ENCODE measurements around the gene LAMB1. TPM values are rescaled to one million over a fixed set of nuclear protein-coding genes. Genes with fewer than 3 reads are reported as not detected.

The LAMB1 gene
- total RNA-seq, 1 experiment from 2014 or later = 431 TPM

DNA sequence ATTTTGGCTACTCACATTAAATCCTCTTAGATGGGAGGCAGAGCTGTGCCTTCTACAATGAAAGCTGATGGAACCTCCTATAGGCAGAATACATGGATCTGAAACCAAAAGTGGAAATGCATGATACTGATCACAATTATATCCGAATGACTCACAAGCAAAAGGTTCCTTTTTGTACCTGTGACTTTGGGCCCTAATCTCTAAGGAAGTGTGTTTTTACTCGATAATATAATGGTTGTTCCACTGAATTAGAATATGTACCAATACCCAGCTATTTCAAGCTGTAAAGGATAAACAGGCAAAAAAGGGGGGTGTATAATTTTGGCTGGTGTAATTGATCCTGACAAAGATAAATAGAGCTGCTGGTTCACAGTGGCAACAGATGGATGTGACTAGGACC is 17.6 kb upstream of the LAMB1 start:
- Histone ChIP-seq H3K4me3 (ENCODE audit: low read depth, low read length) (no peak overlapping the region), H3K4me1 (peaks cover 24% of the 10 kb centered on the region), H3K9me3 (no peaks in the 10 kb centered on the region), H3K27me3 (replicated peaks; ENCODE audit: control insufficient read depth, insufficient read depth, low read length) (no peaks in the 10 kb centered on the region), H3K36me3 (ENCODE audit: control insufficient read depth, insufficient read depth, low read length) (no peaks in the 10 kb centered on the region)
- Mint-ChIP-seq H3K9me3 (ENCODE audit: unreplicated experiment) (no peaks in the 10 kb centered on the region), H3K4me1 (ENCODE audit: low read depth, unreplicated experiment) (peaks cover 11% of the 10 kb centered on the region), H3K27me3 (ENCODE audit: insufficient read depth, unreplicated experiment) (no peaks in the 10 kb centered on the region), H3K4me3 (ENCODE audit: unreplicated experiment) (no peak overlapping the region), H3K36me3 (ENCODE audit: insufficient read depth, unreplicated experiment) (no peaks in the 10 kb centered on the region), H3K27ac (ENCODE audit: unreplicated experiment) (no peak overlapping the region)
- TF ChIP-seq, protein P1, sequence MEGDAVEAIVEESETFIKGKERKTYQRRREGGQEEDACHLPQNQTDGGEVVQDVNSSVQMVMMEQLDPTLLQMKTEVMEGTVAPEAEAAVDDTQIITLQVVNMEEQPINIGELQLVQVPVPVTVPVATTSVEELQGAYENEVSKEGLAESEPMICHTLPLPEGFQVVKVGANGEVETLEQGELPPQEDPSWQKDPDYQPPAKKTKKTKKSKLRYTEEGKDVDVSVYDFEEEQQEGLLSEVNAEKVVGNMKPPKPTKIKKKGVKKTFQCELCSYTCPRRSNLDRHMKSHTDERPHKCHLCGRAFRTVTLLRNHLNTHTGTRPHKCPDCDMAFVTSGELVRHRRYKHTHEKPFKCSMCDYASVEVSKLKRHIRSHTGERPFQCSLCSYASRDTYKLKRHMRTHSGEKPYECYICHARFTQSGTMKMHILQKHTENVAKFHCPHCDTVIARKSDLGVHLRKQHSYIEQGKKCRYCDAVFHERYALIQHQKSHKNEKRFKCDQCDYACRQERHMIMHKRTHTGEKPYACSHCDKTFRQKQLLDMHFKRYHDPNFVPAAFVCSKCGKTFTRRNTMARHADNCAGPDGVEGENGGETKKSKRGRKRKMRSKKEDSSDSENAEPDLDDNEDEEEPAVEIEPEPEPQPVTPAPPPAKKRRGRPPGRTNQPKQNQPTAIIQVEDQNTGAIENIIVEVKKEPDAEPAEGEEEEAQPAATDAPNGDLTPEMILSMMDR (IDR thresholded peaks at IDR 0.05; ENCODE audit: insufficient read depth in 1 of 2, low read depth in 1 of 2, low read length in 1 of 2, severe bottlenecking in 1 of 2, unreplicated experiment in 1 of 2) = no peak
- intact Hi-C loops (cut with micrococcal nuclease; ENCODE audit: unreplicated experiment) = no loop called here
- no peak for DNase-seq
- BruUV-seq (replicated peaks) = no TSS peak
- ChIA-PET POLR2A (no interaction called here), CTCF (no interaction called here)

DNA sequence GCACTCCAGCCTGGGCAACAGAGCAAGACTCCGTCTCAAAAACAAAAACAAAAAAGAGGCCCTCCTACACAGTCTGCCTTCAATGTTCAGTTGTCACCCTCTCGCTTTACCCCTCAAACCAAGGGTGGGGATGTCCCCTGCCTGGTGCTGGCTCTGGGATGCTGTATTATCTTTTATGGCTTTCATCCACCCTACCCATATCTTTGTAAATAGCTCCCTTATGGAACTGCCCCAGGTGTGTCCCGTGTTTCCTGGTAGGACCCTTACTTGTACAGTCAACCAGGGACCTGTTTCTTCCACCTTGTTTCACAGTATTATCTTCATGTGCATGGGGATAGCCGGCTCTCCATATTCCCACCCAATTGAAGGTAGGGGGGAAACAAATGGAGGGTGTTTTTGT is 15.7 kb upstream of the LAMB1 start:
- H3K9me3 ChIP-seq = no peaks in the 10 kb centered on the region
- H3K27ac Mint-ChIP-seq (ENCODE audit: unreplicated experiment) = no peak overlapping the region
- no peak for DNase-seq
- ChIA-PET POLR2A (no interaction called here), CTCF (no interaction called here)
- H3K4me3 Mint-ChIP-seq (ENCODE audit: unreplicated experiment) = no peak overlapping the region
- BruUV-seq (replicated peaks) = no TSS peak
- H3K27me3 ChIP-seq (replicated peaks; ENCODE audit: control insufficient read depth, insufficient read depth, low read length) = no peaks in the 10 kb centered on the region
- H3K4me1 ChIP-seq = peaks cover 42% of the 10 kb centered on the region
- intact Hi-C loops (cut with micrococcal nuclease; ENCODE audit: unreplicated experiment) = loop anchor here (5.0 to 10.0 kb wide), 2 partner anchors 79 to 506 kb away; partner anchors contain the start of gene PNPLA8
- no peaks in the 10 kb centered on the region for H3K36me3 ChIP-seq (ENCODE audit: control insufficient read depth, insufficient read depth, low read length)
- H3K9me3 Mint-ChIP-seq (ENCODE audit: unreplicated experiment) = no peaks in the 10 kb centered on the region
- no peak overlapping the region for H3K4me3 ChIP-seq (ENCODE audit: low read depth, low read length)
- TF ChIP-seq, protein P1 (IDR thresholded peaks at IDR 0.05; ENCODE audit: insufficient read depth in 1 of 2, low read depth in 1 of 2, low read length in 1 of 2, severe bottlenecking in 1 of 2, unreplicated experiment in 1 of 2) = no peak
- no peaks in the 10 kb centered on the region for H3K27me3 Mint-ChIP-seq (ENCODE audit: insufficient read depth, unreplicated experiment)
- peaks cover 15% of the 10 kb centered on the region for H3K4me1 Mint-ChIP-seq (ENCODE audit: low read depth, unreplicated experiment)
- peaks cover 5% of the 10 kb centered on the region for H3K36me3 Mint-ChIP-seq (ENCODE audit: insufficient read depth, unreplicated experiment)

DNA sequence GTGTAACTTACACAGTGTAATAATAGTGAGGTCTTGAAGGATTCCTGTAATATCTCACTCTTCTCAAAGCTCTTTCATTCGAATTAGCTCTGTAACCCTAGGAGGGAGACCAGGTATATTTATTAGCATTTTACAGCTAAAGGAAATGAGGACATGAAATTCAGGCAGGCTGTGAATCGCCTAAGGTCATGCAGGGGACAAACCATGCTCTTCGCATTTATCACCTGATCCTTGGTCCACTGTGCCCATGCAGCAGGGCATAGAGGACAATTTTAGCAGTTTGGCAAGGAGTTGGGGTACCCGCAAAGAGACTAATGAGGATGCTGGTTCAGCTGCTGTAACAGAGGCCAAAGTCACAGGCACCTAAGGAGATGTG is 14.8 kb upstream of the LAMB1 start:
- Mint-ChIP-seq H3K4me3 (ENCODE audit: unreplicated experiment) (no peak overlapping the region), H3K4me1 (ENCODE audit: low read depth, unreplicated experiment) (peaks cover 24% of the 10 kb centered on the region), H3K27me3 (ENCODE audit: insufficient read depth, unreplicated experiment) (no peaks in the 10 kb centered on the region), H3K36me3 (ENCODE audit: insufficient read depth, unreplicated experiment) (peaks cover 5% of the 10 kb centered on the region), H3K9me3 (ENCODE audit: unreplicated experiment) (no peaks in the 10 kb centered on the region), H3K27ac (ENCODE audit: unreplicated experiment) (no peak overlapping the region)
- POLR2A ChIA-PET = no interaction called here
- no TSS peak for BruUV-seq (replicated peaks)
- Histone ChIP-seq H3K9me3 (no peaks in the 10 kb centered on the region), H3K4me1 (peaks cover 51% of the 10 kb centered on the region), H3K4me3 (ENCODE audit: low read depth, low read length) (no peak overlapping the region), H3K27me3 (replicated peaks; ENCODE audit: control insufficient read depth, insufficient read depth, low read length) (no peaks in the 10 kb centered on the region), H3K36me3 (ENCODE audit: control insufficient read depth, insufficient read depth, low read length) (no peaks in the 10 kb centered on the region)
- intact Hi-C loops (cut with micrococcal nuclease; ENCODE audit: unreplicated experiment) = loop anchor here (2.0 to 10.0 kb wide), 4 partner anchors 15 to 507 kb away; partner anchors contain the start of genes LAMB1 and PNPLA8
- DNase-seq = no peak
- TF ChIP-seq, protein P1 (IDR thresholded peaks at IDR 0.05; ENCODE audit: insufficient read depth in 1 of 2, low read depth in 1 of 2, low read length in 1 of 2, severe bottlenecking in 1 of 2, unreplicated experiment in 1 of 2) = no peak
- CTCF ChIA-PET = interaction anchor here (0.6 to 1.0 kb wide), 2 partner anchors 77 to 79 kb away, joined by 3 to 5 read pairs; no protein-coding TSS in a partner anchor

All from Caco-2 (cell line).